Activated CD4-positive, alpha-beta T cell treated with anti-CD3 and anti-CD28 coated beads, Interleukin-2, Interleukin-6, amounts not matched to agents 100 ng/mL and 50 ng/mL, durations not matched to agents 16 hours and 8 hours (primary cell): Measurements from ENCODE around the gene SS18L1.

Experiments used
- DNase-seq: peaks from one replicate; pipeline ENCODE4 v3.0.0-alpha.2; 2020

The SS18L1 gene

DNA sequence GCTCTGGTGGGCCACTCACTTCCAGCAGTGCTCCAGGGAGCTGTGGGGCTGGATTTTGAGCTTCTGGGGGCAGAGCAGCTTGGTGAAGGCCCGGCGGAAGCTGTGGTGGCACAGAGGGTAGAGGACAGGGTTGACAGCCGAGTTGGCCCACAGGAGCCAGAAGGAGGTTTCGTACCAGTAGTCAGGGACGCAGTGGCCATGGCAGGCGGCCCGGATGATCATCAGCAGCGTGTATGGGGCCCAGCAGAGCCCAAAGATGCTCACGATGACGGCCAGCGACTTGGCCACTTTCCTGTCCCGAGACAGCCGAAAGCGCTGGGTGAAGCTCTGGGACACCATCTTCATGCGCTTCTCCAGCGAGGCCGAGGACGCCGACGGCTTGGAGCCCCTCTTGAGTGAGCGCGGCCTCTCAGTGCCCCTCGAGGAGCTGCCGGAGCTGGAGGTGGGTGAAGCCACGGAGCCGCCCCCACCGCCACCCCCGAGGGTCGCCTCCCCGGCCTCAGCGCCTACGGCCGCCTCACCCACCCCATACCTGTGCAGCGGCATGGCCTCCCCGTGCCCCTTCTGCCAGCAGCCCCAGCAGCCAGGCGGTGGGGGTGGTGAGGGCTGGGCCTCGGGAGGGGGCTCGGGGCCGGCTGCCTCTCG is 72.5 kb downstream of the SS18L1 start:
- DNase-seq = no peak

DNA sequence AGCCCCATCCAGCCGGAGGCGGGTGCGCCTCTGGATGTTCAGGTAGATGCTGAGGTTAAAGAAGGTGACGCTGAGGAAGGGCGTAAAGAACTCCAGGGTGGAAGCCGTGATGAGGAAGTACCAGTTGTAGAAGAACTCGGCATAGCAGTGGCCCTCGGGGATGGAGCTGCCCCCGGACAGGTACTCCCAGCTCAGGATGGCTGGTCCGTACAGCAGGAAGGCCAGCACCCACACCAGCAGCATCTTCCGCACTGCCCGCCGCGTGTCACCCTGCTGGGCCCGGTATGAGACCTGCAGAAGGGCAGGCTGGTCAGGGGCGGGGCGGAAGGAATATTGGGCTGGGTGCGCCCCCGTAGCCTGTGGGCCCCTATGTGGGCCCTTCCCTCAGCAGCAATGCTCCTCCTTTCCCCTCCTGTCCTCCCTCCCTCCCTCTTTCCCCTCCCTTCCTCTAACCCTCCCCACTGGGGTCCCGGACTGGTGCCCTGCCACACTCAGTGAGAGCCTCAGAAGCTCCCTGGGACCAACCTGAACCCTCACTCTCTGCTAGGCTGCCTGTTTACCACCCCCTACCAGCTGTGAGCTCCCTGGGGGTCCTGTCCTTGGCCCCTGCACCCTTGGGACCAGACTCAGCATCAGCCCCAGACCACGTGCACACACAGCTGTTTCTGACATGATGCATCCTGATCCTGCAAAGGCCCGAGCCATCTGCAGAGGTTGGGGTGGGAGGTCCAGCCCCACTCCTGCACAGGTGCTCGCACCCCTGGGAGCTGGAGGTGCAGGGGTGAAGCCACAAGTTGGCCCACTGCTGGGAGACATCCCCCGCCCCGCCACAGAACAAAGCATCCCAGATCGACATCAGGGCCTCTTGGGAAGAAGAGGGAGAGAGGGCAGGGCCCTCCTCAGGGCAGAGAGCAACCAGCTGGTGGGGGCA is 73.3 kb downstream of the SS18L1 start:
- DNase-seq = no peak

DNA sequence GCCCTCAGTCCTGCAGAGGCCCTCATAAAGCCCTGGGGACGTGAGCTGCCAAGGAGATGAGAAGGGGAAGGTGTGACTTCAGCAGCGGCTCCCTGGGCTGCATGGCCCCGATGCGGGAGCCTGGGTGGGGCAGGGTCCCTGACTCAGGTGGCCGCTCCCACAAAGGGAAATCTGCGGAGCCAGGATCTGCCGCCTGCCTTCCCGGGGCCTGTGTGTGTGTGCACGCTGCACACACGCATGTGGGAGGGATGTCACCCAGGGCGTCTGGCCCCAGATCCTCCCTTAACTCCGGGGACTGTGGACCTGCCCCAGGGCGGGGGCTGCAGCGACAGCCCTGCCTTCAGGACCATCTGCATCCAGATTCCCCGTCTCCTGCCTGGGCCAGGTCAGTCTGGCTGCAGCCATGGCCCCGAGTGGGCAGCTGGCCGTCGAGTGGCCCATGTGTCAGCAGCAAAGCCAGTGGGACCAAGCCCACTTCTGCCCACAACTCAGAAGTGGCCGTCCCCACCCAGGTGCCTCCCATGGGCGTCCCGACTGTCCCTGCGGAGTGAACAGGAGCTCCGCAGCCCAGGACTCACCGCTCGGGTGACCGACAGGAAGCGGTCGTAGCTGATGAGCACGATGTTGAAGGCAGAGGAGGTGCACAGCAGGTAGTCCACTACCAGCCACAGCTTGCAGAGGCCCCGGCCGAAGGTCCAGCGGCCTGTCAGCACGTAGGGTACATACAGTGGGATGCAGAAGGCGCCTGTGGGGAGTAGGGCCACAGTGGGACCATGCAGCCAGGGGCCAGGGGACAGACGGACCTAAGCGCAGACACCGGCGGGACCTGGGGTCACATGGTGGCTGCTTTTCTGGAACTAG is 74.6 kb downstream of the SS18L1 start:
- no peak for DNase-seq

DNA sequence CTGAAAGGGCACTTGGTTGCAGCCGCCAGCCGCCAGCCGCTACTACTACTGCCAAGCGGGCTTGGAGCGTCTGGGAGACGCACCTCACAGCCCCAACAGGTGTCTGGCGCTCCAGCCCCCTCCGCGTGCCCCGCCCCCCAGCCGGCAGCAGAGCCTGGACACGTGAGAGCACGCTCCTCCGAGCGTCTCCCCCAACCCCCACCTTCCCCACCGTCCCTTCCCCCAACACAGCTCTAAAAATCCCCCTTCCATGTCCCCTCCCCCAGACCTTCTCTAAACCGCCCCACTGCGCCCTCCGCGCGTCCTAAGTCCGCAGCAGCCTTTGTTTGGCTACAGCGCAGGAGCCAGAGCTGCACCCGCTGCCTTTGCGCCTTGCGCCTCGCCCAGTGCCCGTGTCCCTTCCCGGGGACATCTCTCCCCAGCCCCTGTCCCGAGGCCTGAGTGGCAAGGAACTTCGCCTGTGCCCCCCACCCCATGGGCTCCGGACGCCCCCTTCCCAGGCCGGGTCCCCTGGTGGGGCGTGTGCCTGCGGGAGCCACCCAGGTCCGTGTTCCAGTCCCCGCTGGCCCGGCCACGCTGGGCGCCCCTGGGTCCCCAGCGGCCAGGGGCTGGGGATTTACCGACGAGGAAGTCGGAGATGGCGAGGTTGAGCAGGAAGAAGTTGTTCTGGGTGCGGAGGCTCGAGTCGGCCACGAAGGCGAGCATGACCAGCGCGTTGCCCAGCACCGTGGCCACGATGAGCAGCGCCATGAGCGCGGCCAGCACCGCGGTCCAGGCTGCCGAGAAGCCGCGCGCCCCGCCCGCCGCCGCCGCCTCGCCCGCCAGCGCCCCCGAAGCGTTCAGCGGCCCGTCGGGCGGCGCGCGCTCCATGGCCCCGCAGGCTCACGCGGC is 75.8 kb downstream of the SS18L1 start:
- no peak for DNase-seq

DNA sequence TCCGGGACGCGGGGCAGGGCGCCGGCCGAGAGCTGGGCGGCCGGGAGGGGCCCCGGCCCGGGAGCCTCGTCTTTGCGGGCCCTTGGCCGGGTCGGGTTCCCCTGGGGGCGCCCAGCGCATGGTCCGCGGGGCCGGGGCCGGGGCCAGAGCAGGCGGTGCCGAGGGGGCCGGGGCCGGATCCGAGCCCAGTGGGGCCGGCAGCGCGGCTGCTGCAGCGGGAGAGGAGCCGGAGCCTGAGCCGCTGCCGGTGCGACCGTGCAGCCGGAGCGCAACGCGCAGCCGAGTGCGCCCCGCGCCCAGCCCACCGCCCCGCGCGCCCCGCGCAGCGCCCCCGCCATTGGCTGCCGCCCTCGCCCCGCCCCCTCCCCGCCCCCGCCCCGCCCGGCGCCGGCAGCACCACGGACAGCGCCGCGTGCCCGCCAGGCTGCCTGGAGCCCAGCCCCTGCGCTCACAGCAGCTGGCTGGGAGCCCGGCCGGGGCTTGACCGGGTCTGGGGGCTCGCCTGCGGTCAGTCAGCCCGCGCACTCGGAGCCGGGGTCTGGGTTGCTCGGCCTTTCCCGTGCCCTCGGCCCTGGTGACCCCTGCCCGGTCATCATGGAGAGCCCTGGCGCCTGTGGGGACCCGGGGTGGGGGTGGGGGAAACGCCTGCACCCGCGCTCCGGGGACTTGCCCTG is 76.6 kb downstream of the SS18L1 start, which contains the start of gene HRH3:
Gene HRH3 (minus strand): TSS at position 287 of the 674 bp plus-strand sequence. CDS start 308 bp downstream, outside the sequence.
- DNase-seq = peak; percentile 41

DNA sequence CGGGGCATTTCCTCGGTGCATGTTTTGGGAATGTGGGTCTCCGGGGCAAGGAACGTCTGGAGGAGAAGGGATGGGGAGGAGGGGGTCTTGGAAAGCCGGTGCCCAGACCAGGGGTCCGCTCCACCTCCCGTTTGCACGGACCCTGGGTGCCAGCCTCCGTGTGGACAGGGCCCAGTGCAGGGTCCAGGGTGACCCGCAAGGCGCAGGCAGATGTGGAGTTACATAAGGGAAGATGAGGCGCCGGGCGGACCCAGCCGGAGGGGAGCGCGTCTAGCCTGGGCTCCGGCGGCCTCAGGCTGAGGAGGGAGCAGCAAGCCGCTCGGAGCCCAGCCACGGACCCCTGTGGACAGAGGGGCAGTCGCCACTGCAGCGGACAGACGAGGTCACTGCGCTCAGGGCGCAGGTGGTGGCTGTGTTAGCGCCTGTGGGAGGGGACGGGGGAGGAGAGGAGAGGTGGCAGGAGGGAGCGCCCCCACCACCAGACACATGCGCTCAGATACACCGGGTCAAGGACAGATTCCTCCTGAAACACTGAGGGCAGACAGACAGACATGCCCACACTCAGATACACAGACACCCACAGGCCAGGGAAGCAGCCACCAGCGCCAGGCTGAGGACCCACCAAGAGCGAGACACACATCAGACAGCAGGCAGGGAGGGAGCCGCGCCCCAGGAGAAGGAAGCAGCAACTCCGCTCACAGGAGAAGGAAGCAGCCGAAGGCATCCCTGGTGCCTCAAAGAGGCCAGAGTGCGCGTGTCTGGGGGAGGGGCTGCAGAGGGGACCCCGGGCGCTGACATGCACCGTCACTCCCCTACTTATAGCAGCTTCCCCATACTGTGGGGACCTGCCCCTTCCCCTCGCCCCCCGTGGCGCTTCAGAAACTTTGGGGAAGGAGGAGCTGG is 77.3 kb downstream of the SS18L1 start:
- DNase-seq = no peak

DNA sequence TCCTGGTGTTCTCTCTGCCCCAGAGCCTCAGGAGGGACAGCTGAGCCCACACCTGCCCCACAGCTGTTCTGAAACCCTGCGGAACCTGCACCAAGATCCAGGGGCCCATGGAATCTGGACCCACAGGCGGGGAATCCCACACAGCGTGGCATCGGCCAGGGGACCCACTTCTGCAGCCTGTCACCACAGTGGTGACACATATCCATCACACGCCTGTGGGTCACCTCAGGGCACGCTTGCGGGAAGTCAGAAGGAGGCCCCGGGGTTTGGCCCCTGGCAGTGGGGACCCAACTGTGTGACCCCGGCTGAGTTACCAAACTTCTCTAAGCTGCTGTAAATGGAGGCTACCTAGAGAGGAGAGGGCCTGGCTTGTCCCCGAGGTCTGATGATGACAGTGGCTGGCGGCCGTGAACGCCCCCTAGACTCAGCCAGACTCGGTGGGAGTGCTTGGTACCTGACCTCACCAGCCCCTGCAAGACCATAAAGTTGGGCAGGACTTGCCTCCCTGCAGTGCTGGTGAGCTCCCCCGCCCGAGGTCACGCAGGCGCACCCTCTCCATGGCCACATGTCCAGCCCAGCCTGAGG is 78.8 kb downstream of the SS18L1 start:
- DNase-seq = no peak

DNA sequence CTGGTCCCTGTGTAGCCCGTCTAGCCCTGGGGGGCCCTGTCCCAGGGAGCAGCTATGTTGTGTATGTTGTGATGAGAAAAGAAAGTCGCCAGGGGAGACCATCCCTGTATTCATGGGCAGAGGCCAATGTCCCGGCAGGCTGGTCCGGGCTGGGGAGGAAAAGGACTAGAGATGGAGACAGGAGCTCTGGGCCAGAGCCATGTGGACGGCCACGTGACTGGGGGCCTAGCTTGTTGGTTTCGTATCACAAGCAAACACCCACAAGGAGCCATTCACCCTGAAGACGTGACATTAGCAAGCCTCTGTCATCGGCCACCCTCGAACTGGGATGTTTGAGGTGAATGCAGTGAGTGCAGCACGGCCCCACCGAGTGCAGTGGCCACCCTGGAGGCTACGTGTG is 79.4 kb downstream of the SS18L1 start:
- no peak for DNase-seq

DNA sequence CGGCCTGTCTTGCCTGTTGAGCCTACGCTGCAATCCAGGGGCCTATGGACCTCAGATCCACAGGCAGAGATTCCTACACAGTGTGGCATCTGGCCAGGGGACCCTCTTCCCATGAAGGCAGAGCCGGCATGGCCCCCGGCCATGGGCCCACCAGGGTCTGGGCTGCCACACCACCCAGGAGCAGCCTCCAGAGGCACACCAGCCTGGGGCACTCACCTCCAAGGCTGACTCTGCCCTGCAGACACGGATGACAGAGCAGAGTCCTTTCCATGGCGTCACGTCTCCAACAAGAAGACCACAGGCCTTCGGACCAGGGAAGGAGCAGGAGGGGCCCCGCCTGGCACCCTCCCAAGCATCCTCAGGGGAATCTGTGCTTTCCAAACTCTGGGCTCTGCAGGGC is 80.0 kb downstream of the SS18L1 start:
- DNase-seq = no peak

DNA sequence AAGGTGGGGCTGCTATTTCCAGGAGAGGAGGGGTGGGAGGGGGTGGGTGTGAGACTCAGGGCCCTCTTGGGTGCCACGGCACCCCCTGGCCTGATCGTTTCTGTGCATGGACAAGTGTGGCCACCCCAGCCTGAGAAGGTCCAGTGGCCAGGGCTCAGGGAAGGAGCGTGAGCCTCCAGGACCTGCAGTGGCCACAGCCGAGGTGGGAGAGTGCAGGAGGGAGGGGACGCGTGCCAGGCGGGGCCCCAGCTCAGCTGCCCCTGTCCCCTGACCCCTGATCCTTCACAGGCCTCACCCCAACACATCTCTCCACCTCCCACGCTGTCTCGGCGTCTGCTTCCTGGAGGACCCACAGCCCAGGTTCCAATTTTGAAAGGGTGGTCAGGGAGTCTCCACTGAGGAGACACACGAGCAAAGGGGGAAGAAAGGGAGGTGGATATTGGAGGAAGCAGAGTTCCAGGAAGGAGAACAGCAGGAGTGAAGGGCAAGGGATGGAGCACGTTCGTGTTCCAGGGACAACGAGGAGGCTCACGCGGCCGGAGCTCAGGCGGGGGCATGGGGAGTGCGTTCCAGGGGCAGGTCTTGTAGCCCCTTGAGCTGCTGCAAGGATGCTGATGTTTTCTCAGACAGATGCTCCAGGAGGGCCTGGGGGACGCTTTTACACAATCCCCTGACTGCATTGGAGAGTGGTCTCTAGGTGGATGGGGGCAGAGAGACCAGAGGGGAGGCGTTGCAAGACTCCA is 80.7 kb downstream of the SS18L1 start:
- no peak for DNase-seq

DNA sequence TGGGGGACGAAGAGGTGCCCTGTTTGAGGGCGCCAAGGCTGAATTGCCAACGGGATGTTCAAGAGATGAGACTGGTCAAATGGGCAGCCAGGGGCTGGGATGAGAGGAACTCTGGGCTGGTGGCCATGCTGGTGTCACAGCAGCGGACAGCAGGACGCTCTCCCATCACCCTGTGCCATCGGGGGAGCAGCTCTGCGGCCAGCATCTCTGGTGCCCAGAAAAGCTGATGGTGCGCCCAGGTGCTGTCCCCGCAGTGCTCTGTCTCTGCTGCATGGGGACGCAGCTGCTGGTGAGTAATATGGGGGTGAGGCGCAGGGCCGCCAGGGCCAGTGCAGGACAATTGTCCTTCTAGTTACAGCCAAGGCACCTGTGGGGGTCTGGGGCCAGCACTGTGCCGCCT is 81.5 kb downstream of the SS18L1 start:
- no peak for DNase-seq

DNA sequence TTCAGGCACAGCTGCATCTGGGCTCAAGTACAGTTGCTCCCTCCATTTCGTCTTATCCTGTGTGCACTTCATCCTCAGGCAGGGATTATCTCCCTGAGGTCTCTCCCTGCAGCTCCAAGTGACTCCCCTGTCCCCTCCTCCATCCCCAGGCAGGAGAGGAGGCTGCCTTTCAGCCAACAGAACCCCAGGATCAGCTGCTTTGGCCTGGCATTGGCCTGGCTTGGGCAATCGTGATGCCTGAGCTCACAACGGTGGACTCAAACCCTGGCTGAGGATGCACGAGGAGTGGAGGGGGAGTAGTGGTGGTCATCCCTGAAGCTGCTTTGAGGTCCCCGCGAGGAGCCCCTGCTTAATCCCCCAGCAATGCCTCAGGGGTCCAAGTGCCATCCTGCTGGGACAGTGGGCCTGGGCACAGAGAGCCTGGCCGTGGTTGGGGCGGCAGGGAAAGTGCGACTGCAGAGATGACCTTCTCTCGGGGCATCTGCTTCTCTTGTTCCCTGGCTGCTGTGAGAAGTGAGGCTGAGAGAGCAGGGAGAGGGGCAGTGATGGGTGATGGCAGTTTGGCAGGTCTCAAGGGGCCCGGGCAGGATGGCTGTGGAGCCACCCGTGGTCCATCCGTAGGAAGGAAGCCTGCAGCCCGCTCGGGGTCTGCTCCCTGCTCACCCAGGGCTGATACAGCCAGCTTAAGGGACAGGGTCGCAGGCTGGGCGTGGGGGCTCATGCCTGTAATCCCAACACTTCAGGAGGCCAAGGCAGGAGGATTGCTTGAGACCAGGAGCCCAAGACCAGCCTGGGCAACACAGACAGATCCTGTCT is 82.5 kb downstream of the SS18L1 start:
- no peak for DNase-seq

DNA sequence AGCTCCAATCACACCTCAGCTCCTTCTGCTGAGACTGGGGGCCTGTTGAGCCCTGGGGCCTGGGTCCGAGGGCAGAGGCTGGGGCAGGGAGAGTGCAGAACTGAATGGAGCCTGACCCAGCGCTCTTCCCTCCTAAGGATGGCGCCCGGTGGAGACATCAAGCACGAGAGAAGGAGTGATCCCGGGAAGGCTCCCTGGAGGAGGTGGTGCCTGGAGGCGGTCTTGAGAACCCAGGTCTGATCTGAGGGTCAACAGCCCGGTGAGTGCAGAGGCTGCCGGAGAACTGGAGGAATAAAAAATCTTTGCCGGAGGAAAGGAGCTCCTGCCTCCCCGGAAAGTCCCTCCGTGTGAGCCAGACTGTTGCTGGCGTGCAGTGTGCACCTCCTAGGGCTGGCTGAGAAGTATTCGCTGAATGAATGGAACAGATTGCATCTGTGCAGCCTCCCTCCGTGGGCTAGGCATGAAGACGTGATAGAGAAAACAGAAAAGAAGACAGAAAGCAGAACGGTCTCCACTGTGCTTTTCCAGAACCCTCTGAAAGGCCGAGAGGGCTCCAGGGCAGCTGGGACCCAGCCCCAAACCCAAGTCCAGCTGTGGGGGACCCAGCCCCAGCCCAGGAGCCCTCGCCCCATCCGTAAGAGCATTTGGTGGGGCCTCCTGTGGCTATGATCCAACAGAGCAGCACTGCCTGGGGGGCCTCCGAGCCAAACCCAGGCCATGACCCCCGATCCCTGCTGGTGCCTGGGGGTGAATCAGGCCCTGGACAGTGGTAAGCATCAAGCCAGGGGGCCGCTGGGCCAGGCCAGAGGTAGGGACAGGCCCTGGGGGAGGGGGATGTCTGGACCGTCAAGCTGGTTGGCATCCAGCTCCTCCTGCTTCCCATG is 83.4 kb downstream of the SS18L1 start:
- DNase-seq = no peak

DNA sequence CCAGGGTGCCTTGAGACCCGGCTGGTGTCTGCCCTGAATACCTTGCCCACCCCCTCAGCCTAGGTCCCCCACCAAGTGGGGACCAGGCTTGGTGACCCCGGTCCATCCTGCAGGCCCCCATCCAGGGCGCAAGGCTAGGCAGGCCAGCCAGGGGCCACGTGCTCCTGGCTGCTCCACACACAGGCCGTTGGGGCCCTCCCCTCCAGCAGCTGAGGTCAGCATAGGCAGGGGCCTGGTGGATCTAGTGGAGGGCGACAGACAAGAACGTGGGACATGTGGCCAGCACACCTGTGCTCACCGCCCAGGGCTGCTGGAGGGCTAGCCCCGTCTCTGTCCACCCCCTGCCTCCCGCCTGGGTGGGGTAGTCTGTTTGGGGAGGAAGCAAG is 84.0 kb downstream of the SS18L1 start:
- no peak for DNase-seq

DNA sequence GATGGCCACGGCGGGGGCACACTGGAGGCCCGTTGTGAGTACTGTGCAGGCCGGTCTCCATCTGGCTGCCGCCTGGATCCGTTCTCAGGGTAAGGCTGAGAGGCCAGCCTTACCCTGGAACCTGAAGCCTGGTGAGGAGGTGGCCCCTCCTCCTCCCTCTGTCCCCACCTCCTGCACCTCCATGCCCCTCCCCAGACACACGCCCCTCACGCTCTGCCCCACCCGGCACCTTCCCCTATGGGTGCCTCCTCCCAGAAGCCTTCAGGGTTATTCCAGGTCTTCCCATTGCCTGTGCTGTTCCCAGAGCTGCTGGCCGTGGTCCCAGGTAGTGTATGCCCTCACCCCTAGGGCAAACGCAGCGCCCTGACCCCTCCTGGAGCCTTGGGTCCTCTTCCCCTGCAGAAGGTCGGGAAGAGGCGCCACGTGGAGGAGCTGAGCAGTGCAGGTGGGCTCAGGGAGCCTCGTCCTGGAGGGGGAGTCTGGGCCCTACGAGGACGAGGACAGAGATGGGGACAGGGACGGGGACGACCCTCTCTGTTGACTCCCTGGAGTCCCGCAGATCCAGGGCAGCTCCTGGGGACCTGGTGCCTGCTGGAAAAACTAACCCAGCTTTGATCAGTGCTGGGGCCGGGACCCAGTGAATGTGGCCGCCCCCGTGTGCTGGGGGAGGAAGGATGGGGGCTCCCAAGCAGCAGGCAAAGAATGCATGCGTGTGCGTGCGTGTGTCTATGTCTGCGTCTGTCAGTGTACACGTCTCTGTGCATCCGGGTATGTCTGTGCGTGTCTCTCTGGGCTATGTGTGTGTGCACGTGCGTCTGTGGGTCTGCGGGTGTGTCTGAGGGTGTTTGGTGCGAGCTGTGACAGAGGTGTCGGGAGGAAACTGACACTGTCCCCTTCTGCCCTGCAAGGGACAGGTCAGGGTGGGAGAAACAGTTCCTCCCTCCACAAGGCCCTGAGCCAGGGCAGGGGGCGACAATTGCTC is 84.7 kb downstream of the SS18L1 start:
- no peak for DNase-seq

DNA sequence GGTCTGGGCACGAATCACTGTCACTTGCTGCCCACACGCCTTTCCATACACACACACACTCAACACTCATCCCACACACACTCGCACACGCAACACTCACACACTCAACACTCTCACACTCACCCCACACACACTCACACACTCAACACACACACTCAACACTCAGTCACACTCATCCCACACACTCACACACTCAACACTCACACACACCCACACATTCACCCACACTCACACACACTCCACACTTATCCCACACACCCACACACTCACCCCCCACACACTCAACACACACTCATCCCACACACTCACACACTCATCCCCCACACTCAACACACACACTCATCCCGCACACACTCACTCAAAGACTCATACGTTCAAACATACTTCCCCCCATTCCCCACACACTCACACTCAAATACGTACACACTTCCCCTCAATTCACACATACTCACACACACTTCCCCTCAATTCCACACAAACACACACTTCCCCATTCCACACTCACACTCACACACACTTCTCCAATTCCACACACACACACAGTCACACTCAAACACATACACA is 85.5 kb downstream of the SS18L1 start:
- no peak for DNase-seq
